SJCRH30 (cell line): Measurements from ENCODE around the gene RGS4. TPM values are rescaled to one million over a fixed set of nuclear protein-coding genes. Genes with fewer than 3 reads are reported as not detected.

ENCODE experiments used
- DNase-seq, 2 experiments: peaks; one replicate each; pipeline ENCODE4 v3.0.0-alpha.2; 2015 to 2020
- H3K27ac ChIP-seq: fragments of 250-450 bp; sonication (Bioruptor Pico); 2 replicates; pipeline ENCODE4 v1.5.1; 2020; ENCODE audit warnings: mild to moderate bottlenecking, moderate library complexity
- H3K27me3 ChIP-seq: fragments of 250-450 bp; sonication (Bioruptor Pico); 2 replicates; pipeline ENCODE4 v1.5.1; 2020; ENCODE audit warnings: mild to moderate bottlenecking, moderate library complexity
- H3K36me3 ChIP-seq: fragments of 250-450 bp; sonication (Bioruptor Pico); 2 replicates; pipeline ENCODE4 v1.5.1; 2020; ENCODE audit warnings: mild to moderate bottlenecking, moderate library complexity
- H3K4me1 ChIP-seq: fragments of 250-450 bp; sonication (Bioruptor Pico); 2 replicates; pipeline ENCODE4 v1.5.1; 2020; ENCODE audit warnings: mild to moderate bottlenecking, moderate library complexity
- H3K4me3 ChIP-seq: fragments of 250-450 bp; sonication (Bioruptor Pico); 2 replicates; pipeline ENCODE4 v1.5.1; 2020; ENCODE audit warnings: mild to moderate bottlenecking, moderate library complexity
- H3K9me3 ChIP-seq: fragments of 250-450 bp; sonication (Bioruptor Pico); replicated peaks from 2 replicates; pipeline ENCODE4 v1.5.1; 2020; ENCODE audit warnings: mild to moderate bottlenecking, moderate library complexity
- total RNA-seq: library from RNA; depleted of rRNA; stranded (reverse); fragments of >200 nt; shearing (Covaris generic); gene quantifications from 2 replicates; pipeline ENCODE4 v1.2.3, GENCODE V29; 2014

Gene RGS4
- total RNA-seq, 1 experiment from 2014 or later = 0.12 TPM

DNA sequence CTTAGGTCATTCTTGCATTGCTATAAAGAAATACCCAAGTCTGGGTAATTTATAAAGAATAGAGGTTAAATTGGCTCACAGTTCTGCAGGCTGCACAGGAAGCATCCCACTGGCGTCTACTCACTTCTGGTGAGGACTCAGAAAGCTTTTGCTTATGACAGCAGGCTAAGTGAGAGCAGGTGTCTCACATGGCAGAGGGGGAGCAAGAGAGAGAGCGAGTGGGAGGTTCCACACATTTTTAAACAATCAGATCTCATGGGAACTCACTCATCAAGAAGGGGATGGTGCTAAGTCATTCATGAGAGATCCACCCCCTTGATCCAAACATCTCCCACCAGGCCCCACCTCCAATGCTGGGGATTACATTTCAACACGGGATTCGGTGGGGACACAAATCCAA is 13.6 kb upstream of the RGS4 start:
- H3K27me3 ChIP-seq = no peaks in the 10 kb centered on the region
- no peaks in the 10 kb centered on the region for H3K36me3 ChIP-seq
- 0 out of 2 replicates have a peak, but pooled peaks cover 5% of the 10 kb centered on the region for H3K4me1 ChIP-seq
- peak in 1 of 2 experiments; percentile 12 for DNase-seq
- no peak overlapping the region for H3K4me3 ChIP-seq
- H3K27ac ChIP-seq = no peak overlapping the region
- H3K9me3 ChIP-seq = no peaks in the 10 kb centered on the region

DNA sequence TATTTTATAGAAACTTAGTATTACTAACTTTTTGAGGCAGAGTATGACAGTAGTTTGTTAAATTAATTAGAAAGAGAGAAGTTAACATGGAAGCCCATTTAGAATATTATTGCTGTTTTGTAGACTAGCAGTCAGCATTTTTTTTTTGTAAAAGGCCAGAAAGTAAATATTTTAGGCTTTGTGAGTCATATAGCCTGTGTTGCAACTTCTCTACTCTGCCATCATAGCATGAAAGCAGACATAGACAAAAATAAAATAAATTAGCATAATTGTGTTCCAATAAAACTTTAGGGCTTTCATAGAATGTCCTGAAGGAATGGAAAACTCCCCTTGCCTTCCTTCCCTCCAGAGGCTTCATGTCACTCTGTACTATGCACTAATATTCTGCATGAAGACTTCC is 12.3 kb upstream of the RGS4 start:
- 0 out of 2 replicates have a peak, but pooled peaks cover 5% of the 10 kb centered on the region for H3K4me1 ChIP-seq
- H3K4me3 ChIP-seq = no peak overlapping the region
- no peaks in the 10 kb centered on the region for H3K9me3 ChIP-seq
- H3K27me3 ChIP-seq = no peaks in the 10 kb centered on the region
- no peaks in the 10 kb centered on the region for H3K36me3 ChIP-seq
- DNase-seq = no peak
- no peak overlapping the region for H3K27ac ChIP-seq

DNA sequence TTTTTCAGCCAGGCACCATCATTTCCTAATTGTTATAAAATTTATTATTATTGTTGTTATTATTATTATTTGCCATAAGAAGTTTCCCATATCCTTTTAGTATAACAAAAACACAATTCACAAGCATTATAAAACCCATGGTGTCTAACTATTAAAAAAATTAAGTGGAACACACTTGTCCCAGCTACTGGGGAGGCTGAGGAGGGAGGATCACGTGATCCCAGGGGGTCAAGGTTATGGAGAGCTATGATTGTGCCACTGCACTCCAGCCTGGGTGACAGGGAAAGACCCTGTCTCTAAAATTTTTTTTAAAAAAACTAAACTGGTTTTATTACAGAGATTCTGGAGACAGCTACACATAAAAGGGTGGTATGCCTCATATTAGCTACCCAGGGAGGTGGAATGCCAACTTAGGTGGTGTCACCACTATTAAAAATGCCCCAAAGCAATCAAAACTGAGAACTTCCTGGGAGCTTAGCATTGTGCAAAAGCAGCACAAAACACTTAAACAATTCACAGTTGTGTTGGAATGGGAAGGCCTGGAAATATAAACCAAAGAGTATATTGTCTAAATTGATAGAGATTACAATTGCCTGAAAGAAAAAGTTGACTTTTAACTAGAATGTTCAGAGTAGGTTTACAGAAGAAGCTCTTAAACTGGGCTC is 8.7 kb upstream of the RGS4 start:
- Histone ChIP-seq H3K36me3 (no peaks in the 10 kb centered on the region), H3K27me3 (no peaks in the 10 kb centered on the region), H3K4me3 (no peak overlapping the region), H3K9me3 (no peaks in the 10 kb centered on the region), H3K27ac (no peak overlapping the region), H3K4me1 (no peaks in the 10 kb centered on the region)
- no peak for DNase-seq

DNA sequence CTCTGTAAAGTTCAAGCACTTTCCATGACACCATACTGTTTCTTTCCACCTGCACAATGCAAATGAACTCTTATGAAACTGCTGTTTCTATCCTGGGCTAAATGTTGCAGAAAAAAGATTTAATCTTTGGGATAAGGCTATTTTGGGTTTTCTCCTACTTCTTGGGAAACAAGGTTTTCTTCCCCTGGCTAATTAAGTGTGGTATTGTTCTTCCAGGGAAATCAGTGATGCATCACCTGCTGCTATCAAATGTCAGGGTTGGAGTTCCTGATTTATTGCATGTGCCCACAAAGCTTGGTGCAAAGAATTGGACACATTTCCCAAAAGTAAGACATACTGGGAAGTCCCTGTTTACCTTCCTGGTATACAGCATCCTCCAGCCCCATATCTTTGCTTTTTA is 6.0 kb upstream of the RGS4 start:
- Histone ChIP-seq H3K36me3 (no peaks in the 10 kb centered on the region), H3K27ac (no peak overlapping the region), H3K9me3 (no peaks in the 10 kb centered on the region), H3K4me1 (no peaks in the 10 kb centered on the region), H3K27me3 (no peaks in the 10 kb centered on the region), H3K4me3 (no peak overlapping the region)
- no peak for DNase-seq

DNA sequence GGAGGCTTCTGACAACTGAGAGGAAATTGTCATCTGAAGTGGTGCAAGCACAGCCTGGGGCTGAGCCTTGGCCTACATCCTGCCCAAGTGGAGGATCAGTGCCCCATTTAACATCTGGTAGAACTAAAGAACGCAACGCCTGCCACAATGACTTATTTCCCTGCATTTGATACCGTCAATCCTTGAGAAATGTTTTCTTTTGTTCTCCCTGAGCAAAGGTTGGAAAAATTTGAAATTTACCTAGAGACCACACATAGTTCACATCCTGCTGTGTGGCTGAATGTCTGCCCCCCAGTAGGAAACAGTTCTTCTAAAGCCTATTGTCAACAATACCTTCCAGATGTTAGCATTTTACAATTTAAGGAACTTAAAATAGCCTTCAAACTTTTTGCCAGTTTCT is 5.6 kb upstream of the RGS4 start:
- Histone ChIP-seq H3K27me3 (no peaks in the 10 kb centered on the region), H3K4me3 (no peak overlapping the region), H3K27ac (no peak overlapping the region), H3K36me3 (no peaks in the 10 kb centered on the region), H3K4me1 (no peaks in the 10 kb centered on the region), H3K9me3 (no peaks in the 10 kb centered on the region)
- DNase-seq = no peak

DNA sequence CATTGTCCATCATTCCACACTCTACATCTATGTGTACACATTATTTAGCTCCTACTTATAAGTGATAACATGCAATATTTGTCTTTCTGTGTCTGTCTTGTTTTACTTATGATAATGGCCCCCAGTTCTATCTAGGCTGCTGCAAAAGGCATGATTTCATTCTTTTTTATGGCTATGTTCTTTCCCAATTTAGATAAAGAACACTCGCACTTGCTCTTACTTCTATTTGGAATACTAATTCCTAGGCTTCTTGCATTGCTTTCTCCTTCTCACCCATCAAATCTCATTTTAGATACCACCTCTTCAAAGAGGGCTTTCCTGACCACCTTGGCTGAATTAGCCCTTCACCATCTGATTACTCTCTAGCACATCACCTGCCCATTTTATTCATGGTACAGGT is 3.0 kb upstream of the RGS4 start:
- no peaks in the 10 kb centered on the region for H3K9me3 ChIP-seq
- no peaks in the 10 kb centered on the region for H3K27me3 ChIP-seq
- no peak for DNase-seq
- no peak overlapping the region for H3K27ac ChIP-seq
- no peaks in the 10 kb centered on the region for H3K4me1 ChIP-seq
- H3K36me3 ChIP-seq = no peaks in the 10 kb centered on the region
- H3K4me3 ChIP-seq = no peak overlapping the region

DNA sequence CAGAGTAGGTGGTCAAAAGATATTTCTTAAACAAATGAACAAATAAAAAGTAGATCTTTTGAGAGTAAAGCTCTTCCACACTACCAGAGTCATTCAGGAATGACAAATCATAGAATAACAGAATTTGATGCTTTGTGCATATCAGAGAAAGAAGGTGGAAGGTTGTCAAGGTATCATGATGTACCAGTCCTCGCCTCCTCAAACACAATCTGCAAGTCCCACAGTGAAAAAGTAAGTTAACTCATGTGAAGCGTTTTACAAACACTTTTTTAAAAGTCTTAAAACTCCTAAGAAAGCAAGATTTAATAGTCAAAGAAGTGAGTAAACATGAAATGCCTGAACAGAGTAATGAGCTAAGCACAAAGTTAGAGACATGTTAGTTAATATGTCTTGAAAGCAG is 2.5 kb upstream of the RGS4 start:
- DNase-seq = no peak
- H3K36me3 ChIP-seq = no peaks in the 10 kb centered on the region

DNA sequence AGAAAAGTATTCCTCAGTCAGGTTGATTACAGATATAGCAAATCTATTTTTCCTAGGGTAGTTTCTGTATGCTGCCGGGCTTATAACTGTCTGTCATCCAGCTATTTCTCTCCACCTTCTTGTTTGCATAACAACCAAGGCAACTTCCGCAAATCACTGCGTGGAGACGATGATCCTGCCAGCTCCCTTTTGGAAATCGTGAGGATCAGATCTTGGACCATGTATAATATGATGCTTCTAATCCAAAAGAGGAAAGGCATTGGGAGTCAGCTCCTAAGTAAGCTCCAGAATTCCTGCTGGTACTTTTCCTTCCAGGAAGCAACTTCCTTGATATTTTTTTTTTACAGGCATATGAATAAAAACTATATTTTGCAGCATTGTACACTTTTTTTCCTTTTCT is 445 bp upstream of the RGS4 start:
- no peak for DNase-seq
- H3K4me3 ChIP-seq = no peak overlapping the region
- no peaks in the 10 kb centered on the region for H3K4me1 ChIP-seq
- no peak overlapping the region for H3K27ac ChIP-seq
- H3K27me3 ChIP-seq = no peaks in the 10 kb centered on the region
- H3K36me3 ChIP-seq = no peaks in the 10 kb centered on the region
- H3K9me3 ChIP-seq = no peaks in the 10 kb centered on the region

More for the DNA sequence above, 2.5 kb upstream of the RGS4 start:
- no peaks in the 10 kb centered on the region for H3K9me3 ChIP-seq
- no peak overlapping the region for H3K4me3 ChIP-seq
- H3K27ac ChIP-seq = no peak overlapping the region
- no peaks in the 10 kb centered on the region for H3K27me3 ChIP-seq
- H3K4me1 ChIP-seq = no peaks in the 10 kb centered on the region

DNA sequence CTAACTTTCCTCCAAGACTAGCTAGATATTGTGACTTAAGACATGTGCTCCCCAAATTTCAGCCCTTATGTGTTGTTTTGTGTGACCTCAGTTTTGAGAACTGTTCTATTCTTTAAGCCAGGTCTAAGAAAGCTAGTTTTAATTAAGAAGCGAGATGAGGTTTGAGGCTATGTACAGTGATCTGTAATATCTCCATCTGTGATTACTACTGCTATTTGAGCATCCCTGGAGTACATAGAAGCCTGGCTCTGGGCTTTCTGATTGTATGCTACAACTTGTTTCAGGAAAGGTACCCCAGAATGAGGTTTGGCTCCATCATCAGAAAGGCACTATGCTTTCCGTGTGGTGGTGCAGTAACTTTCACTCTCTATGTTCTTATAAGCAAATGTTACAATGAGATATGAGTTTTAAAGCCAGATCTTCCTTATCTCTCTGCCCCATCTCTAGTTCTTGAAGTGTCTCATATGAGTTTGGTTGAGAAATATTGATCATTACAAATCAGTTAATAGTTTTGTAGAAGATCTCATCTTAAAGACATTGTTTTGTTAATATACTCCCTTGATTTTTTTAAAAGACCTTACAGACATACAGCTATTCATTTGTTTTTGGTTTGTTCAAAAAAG is 605 bp downstream of the RGS4 start:
- no peak overlapping the region for H3K4me3 ChIP-seq
- no peak for DNase-seq
- no peaks in the 10 kb centered on the region for H3K9me3 ChIP-seq
- H3K27ac ChIP-seq = no peak overlapping the region
- no peaks in the 10 kb centered on the region for H3K36me3 ChIP-seq
- H3K4me1 ChIP-seq = no peaks in the 10 kb centered on the region
- H3K27me3 ChIP-seq = no peaks in the 10 kb centered on the region

DNA sequence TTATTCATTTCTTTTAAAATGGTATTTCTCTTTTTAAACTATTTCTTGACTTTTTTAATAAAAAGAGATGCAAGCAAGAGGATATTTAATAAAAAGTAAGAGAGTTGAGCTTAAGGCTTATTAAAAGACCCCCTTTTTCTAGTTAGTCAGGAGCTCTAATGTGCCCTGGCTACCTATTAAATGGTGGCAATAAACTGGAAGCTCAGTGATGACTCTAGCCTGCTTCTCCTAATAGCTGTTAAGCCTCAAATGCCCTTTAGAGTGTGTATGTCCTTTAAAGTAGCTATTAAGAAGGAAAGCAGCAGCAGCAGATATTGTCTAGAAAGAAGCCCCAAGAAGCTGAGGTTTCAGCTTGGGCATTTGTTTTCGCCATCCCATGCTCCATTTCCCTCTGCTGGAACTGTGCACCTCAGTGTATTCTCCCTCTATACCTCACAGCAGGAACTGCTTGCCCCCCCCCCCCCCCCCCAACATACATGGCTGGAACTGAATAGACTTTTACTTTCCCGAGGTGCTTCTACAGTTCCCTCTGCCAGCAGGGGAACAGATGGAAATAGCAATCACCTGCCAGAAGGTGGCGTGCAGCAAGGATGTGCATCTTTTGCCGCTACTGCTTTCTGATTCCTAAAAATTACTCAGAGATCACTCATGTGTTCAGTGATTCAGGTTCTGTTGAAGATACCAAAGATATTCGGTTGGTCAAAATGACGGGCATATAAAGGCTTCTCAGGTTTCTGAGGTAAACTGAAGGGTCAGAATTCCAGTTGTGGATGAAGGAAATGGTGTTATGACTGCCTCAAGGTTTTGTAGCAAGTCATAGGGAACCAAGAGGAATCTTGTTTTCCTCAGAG is 2.5 kb downstream of the RGS4 start:
- Histone ChIP-seq H3K36me3 (no peaks in the 10 kb centered on the region), H3K27ac (no peak overlapping the region), H3K4me1 (no peaks in the 10 kb centered on the region), H3K4me3 (no peak overlapping the region), H3K27me3 (no peaks in the 10 kb centered on the region), H3K9me3 (no peaks in the 10 kb centered on the region)
- peak; percentile 24 to 53 for DNase-seq

DNA sequence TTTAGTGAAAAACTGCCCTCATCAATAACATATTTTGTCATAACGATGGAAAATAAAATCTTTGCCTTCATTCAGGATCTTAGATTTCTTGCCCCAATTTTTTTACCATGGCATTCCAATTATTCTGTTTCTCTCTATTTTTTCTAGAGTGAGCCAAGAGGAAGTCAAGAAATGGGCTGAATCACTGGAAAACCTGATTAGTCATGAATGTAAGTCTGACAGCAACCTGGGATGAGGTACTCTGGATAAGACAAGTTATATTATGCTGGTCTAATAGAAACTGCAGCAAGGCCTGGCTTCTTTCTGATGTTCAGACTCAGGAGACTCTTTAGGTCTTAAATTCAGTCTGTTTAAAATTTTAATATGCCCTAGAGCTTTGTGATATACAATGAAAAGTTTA is 3.5 kb downstream of the RGS4 start:
- H3K36me3 ChIP-seq = no peaks in the 10 kb centered on the region
- no peak overlapping the region for H3K4me3 ChIP-seq
- no peak overlapping the region for H3K27ac ChIP-seq
- H3K4me1 ChIP-seq = no peaks in the 10 kb centered on the region
- no peak for DNase-seq
- H3K9me3 ChIP-seq = no peaks in the 10 kb centered on the region
- H3K27me3 ChIP-seq = no peaks in the 10 kb centered on the region

DNA sequence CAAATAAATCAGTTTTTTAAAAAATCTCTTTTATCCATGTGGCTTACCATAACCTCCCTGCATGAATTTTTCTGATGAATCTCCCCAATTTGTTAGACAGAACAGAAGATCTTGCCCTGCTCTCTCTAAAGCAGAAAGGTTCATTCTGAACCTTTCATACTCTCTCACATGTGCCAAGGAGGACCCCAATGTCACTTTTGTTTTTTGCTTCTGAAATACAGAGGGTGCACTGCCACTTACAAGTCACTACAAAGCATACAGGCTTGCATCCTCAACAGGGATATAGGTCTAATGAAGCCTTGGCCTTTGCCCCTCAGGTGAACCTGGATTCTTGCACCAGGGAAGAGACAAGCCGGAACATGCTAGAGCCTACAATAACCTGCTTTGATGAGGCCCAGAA is 4.8 kb downstream of the RGS4 start:
- Histone ChIP-seq H3K9me3 (no peaks in the 10 kb centered on the region), H3K27me3 (no peaks in the 10 kb centered on the region), H3K4me3 (no peak overlapping the region), H3K4me1 (no peaks in the 10 kb centered on the region), H3K36me3 (no peaks in the 10 kb centered on the region), H3K27ac (no peak overlapping the region)
- no peak for DNase-seq

DNA sequence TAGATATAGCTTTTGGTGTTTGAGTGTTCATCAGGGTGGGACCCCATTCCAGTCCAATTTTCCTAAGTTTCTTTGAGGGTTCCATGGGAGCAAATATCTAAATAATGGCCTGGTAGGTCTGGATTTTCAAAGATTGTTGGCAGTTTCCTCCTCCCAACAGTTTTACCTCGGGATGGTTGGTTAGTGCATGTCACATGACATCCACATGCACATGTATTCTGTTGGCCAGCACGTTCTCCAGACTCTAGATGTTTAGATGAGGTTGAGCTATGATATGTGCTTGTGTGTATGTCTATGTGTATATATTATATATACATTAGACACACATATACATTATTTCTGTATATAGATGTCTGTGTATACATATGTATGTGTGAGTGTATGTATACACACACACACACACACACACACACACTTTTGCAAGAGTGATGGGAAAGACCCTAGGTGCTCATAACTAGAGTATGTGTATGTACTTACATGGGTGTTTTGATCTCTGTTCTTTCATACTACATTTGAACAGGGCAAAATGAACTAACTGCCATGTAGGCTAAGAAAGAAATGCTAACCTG is 5.6 kb downstream of the RGS4 start:
- Histone ChIP-seq H3K4me1 (no peaks in the 10 kb centered on the region), H3K27me3 (no peaks in the 10 kb centered on the region), H3K4me3 (no peak overlapping the region), H3K9me3 (no peaks in the 10 kb centered on the region), H3K27ac (no peak overlapping the region), H3K36me3 (no peaks in the 10 kb centered on the region)
- no peak for DNase-seq

DNA sequence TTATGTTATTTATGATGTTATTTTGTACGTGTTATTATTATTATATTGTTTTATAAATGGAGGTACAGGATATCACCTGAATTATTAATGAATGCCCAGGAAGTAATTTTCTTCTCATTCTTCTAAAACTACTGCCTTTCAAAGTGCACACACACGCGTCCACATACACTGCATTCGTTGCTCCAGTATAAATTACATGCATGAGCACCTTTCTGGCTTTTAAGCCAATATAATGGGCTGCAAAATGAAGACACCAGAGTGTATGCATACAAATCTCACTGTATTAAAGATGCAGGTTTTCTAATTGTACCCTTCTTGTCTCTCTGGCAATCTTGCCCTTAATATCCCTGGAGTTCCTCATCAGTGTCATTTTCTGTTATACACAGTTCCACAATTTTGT is 6.9 kb downstream of the RGS4 start:
- Histone ChIP-seq H3K27me3 (no peaks in the 10 kb centered on the region), H3K9me3 (no peaks in the 10 kb centered on the region), H3K27ac (no peak overlapping the region), H3K4me1 (no peaks in the 10 kb centered on the region), H3K36me3 (no peaks in the 10 kb centered on the region), H3K4me3 (no peak overlapping the region)
- DNase-seq = no peak

DNA sequence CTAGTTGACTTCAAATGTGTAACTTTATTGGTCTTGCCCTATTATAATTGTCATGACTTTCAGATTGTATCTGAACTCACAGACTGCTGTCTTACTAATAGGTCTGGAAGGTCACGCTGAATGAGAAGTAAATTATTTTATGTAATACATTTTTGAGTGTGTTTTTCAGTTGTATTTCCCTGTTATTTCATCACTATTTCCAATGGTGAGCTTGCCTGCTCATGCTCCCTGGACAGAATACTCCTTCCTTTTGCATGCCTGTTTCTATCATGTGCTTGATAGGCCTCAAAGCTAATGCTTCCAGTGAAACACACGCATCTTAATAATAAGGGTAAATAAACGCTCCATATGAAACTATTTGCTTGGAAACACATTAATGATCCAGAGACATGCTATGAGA is 7.3 kb downstream of the RGS4 start:
- Histone ChIP-seq H3K27me3 (no peaks in the 10 kb centered on the region), H3K36me3 (no peaks in the 10 kb centered on the region), H3K4me1 (no peaks in the 10 kb centered on the region), H3K9me3 (no peaks in the 10 kb centered on the region), H3K27ac (no peak overlapping the region), H3K4me3 (no peak overlapping the region)
- DNase-seq = no peak
